IMR-90 (cell line): ENCODE measurements around the gene HOXB6.

Experiments
- BHLHE40 ChIP-seq: fragments of 150-350 bp; IDR thresholded peaks from 2 replicates; pipeline ENCODE4 v1.6.1; 2016; ENCODE audit warnings: mild to moderate bottlenecking, low read depth, low read length
- CHD1 ChIP-seq: IDR thresholded peaks from 2 replicates; pipeline ENCODE4 v1.6.1; 2012; ENCODE audit warnings: low read depth, low read length, improper control_type of control experiment
- CTCF ChIP-seq: conservative IDR thresholded peaks from 2 replicates; pipeline ENCODE4 v1.5.1; 2012; ENCODE audit warnings: mild to moderate bottlenecking, low read depth, low read length, improper control_type of control experiment
- ELK1 ChIP-seq: fragments of 150-350 bp; IDR thresholded peaks from 2 replicates; pipeline ENCODE4 v1.6.1; 2016; ENCODE audit warnings: low read depth, mild to moderate bottlenecking, low read length, moderate library complexity, borderline replicate concordance
- FOS ChIP-seq: fragments of 150-350 bp; IDR thresholded peaks from 2 replicates; pipeline ENCODE4 v1.6.1; 2016; ENCODE audit warnings: low read depth, low read length
- MXI1 ChIP-seq: IDR thresholded peaks from 2 replicates; pipeline ENCODE4 v1.6.1; 2012; ENCODE audit warnings: low read depth, mild to moderate bottlenecking, low read length, moderate library complexity, borderline replicate concordance
- POLR2A ChIP-seq: IDR thresholded peaks from 2 replicates; pipeline ENCODE4 v1.6.1; 2012; ENCODE audit warnings: mild to moderate bottlenecking, low read depth, low read length
- RAD21 ChIP-seq: IDR thresholded peaks from 2 replicates; pipeline ENCODE4 v1.6.1; 2012; ENCODE audit warnings: low read length, improper control_type of control experiment
- RCOR1 ChIP-seq: IDR thresholded peaks from 2 replicates; pipeline ENCODE4 v1.6.1; 2012; ENCODE audit warnings: mild to moderate bottlenecking, low read length, improper control_type of control experiment; ENCODE audit not compliant: insufficient replicate concordance
- RFX5 ChIP-seq: IDR thresholded peaks from 2 replicates; pipeline ENCODE4 v1.8.0; 2012; ENCODE audit warnings: low read depth, mild to moderate bottlenecking, low read length, moderate library complexity
- SMC3 ChIP-seq: fragments of 150-350 bp; IDR thresholded peaks from 2 replicates; pipeline ENCODE4 v1.6.1; 2016; ENCODE audit warnings: low read depth, mild to moderate bottlenecking, antibody characterized with exemption, low read length, moderate library complexity
- USF2 ChIP-seq: fragments of 150-350 bp; IDR thresholded peaks from 2 replicates; pipeline ENCODE4 v1.6.1; 2017; ENCODE audit warnings: mild to moderate bottlenecking, antibody characterized with exemption, low read length, low read depth

GRCh38 chr17:48546137-48546923, 58.5 kb downstream of the HOXB6 start:
- no peak for TF ChIP-seq CTCF
- no peak for TF ChIP-seq POLR2A
- TF ChIP-seq USF2: no peak
- no peak for TF ChIP-seq RFX5
- no peak for TF ChIP-seq ELK1
- no peak for TF ChIP-seq RCOR1
- TF ChIP-seq MXI1: no peak
- no peak for TF ChIP-seq CHD1
- TF ChIP-seq SMC3: no peak
- no peak for TF ChIP-seq BHLHE40
- TF ChIP-seq FOS: no peak
- no peak for TF ChIP-seq RAD21
